PC-9 (cell line): ENCODE measurements around the gene NYAP2. TPM values are rescaled to one million over a fixed set of nuclear protein-coding genes. Genes with fewer than 3 reads are reported as not detected.

Experiments used
- BruUV-seq: library from RNA; stranded (reverse); fragments of 400-500 nt; replicated peaks from 2 replicates; lab custom pipeline; 2021; lab: Mats Ljungman, UMichigan
- CTCF ChIA-PET: fragments of 300-600 bp; sonication (Branson Sonifier 250); formaldehyde crosslinking; loops from one replicate; lab custom pipeline; 2022; ENCODE audit warnings: antibody characterized with exemption; lab: Charles Lee
- POLR2A ChIA-PET: fragments of 300-600 bp; sonication (Branson Sonifier 250); formaldehyde crosslinking; loops from one replicate; lab custom pipeline; 2022; ENCODE audit warnings: antibody characterized with exemption; ENCODE audit not compliant: unreplicated experiment; lab: Charles Lee
- DNase-seq, 2 experiments: peaks; one replicate each; pipeline versions ENCODE4 v3.0.0 to v3.0.0-alpha.2; 2015 to 2022; ENCODE audit warnings: mixed read lengths in 1 of 2
- H2AFZ ChIP-seq: fragments of 200-600 bp; sonication (generic); 2 replicates; pipeline ENCODE4 v1.8.1; 2017; ENCODE audit warnings: antibody characterized with exemption
- H3F3A ChIP-seq: fragments of 200-600 bp; sonication (generic); 2 replicates; pipeline ENCODE4 v1.8.1; 2017; ENCODE audit warnings: antibody characterized with exemption, mild to moderate bottlenecking, low read depth; ENCODE audit not compliant: insufficient read depth
- H3K27ac ChIP-seq: fragments of 200-600 bp; sonication (generic); 2 replicates; pipeline ENCODE4 v1.6.1; 2016; ENCODE audit warnings: mixed run types
- H3K27me3 ChIP-seq: fragments of 200-600 bp; sonication (generic); 2 replicates; pipeline ENCODE4 v1.6.1; 2016; ENCODE audit warnings: low read depth, mixed run types; ENCODE audit not compliant: insufficient read depth
- H3K36me3 ChIP-seq: fragments of 200-600 bp; sonication (generic); 2 replicates; pipeline ENCODE4 v1.6.1; 2016; ENCODE audit warnings: low read depth, mixed run types
- H3K4me1 ChIP-seq: fragments of 200-600 bp; sonication (generic); replicated peaks from 2 replicates; pipeline ENCODE4 v1.6.1; 2016; ENCODE audit warnings: mixed run types; ENCODE audit not compliant: insufficient read depth
- H3K4me2 ChIP-seq: fragments of 200-600 bp; sonication (generic); 2 replicates; pipeline ENCODE4 v1.6.1; 2017; ENCODE audit warnings: mixed run types
- H3K4me3 ChIP-seq: fragments of 200-600 bp; sonication (generic); 2 replicates; pipeline ENCODE4 v1.6.1; 2016; ENCODE audit warnings: mixed run types
- H3K79me2 ChIP-seq: fragments of 200-600 bp; sonication (generic); 2 replicates; pipeline ENCODE4 v1.6.1; 2017; ENCODE audit warnings: low read depth, mixed run types
- H3K9me2 ChIP-seq: fragments of 200-600 bp; sonication (generic); 2 replicates; pipeline ENCODE4 v1.8.1; 2017; ENCODE audit warnings: mild to moderate bottlenecking; ENCODE audit not compliant: insufficient read depth
- H3K9me3 ChIP-seq: fragments of 200-600 bp; sonication (generic); 2 replicates; pipeline ENCODE4 v1.8.1; 2016; ENCODE audit warnings: low read depth; ENCODE audit not compliant: insufficient read depth
- H4K20me1 ChIP-seq: fragments of 200-600 bp; sonication (generic); 2 replicates; pipeline ENCODE4 v1.8.1; 2017; ENCODE audit not compliant: insufficient read depth
- CTCF ChIP-seq: fragments of 200-600 bp; sonication (generic); conservative IDR thresholded peaks from 2 replicates; pipeline ENCODE4 v1.6.1; 2017; ENCODE audit warnings: mixed run types, antibody characterized with exemption, mild to moderate bottlenecking, moderate library complexity
- EZH2 ChIP-seq: fragments of 200-600 bp; sonication (generic); IDR thresholded peaks from 2 replicates; pipeline ENCODE4 v1.8.0; 2017; ENCODE audit warnings: antibody characterized with exemption, low read depth
- intact Hi-C: fragments of 100-400 bp; cut with micrococcal nuclease; formaldehyde crosslinking; loops from one replicate; pipeline ENCODE4 v1.10.0; 2022; ENCODE audit not compliant: unreplicated experiment
- total RNA-seq: library from RNA; stranded (reverse); gene quantifications from 2 replicates; pipeline ENCODE4 v1.2.3, GENCODE V29; 2021

Gene NYAP2
- total RNA-seq, 1 experiment from 2014 or later: 0.65 TPM

GRCh38 chr2:225636558-225636957 is 237.0 kb downstream of the NYAP2 start:
- H3K27ac ChIP-seq: no peak overlapping the region
- TF ChIP-seq CTCF: no peak
- H3K27me3 ChIP-seq: no peaks in the 10 kb centered on the region
- no peak overlapping the region for H2AFZ ChIP-seq
- no TSS peak for BruUV-seq
- CTCF ChIA-PET: no interaction called here
- no peak overlapping the region for H3K4me3 ChIP-seq
- no peaks in the 10 kb centered on the region for H3K36me3 ChIP-seq
- H3K9me3 ChIP-seq: no peaks in the 10 kb centered on the region
- H3K4me1 ChIP-seq: no peaks in the 10 kb centered on the region
- H4K20me1 ChIP-seq: 0 out of 2 replicates have a peak, but pooled peaks cover 4% of the 10 kb centered on the region
- intact Hi-C loops: no loop called here
- POLR2A ChIA-PET: interaction anchor here (0.6 to 0.7 kb wide), 4 partner anchors 36 to 1051 kb away, joined by 3 to 7 read pairs (median 4); partner anchors contain the start of gene CUL3
- no peaks in the 10 kb centered on the region for H3F3A ChIP-seq
- H3K4me2 ChIP-seq: no peak overlapping the region
- no peaks in the 10 kb centered on the region for H3K9me2 ChIP-seq
- DNase-seq: no peak
- no peaks in the 10 kb centered on the region for H3K79me2 ChIP-seq

- no peaks in the 10 kb centered on the region for H3K27me3 ChIP-seq
- no peak for TF ChIP-seq CTCF
- no peak for TF ChIP-seq EZH2
- H3K4me1 ChIP-seq: no peaks in the 10 kb centered on the region
- H3K9me2 ChIP-seq: no peaks in the 10 kb centered on the region
- no TSS peak for BruUV-seq
- H3K27ac ChIP-seq: no peak overlapping the region
- ChIA-PET CTCF (interaction anchor here (0.6 kb wide), 1 partner anchor 607 kb away, joined by 3 read pairs; no protein-coding TSS in a partner anchor), POLR2A (interaction anchor here (0.6 kb wide), 1 partner anchor 37 kb away, joined by 4 read pairs; no protein-coding TSS in a partner anchor)
- no peak overlapping the region for H3K4me3 ChIP-seq
- H4K20me1 ChIP-seq: 0 out of 2 replicates have a peak, but pooled peaks cover 4% of the 10 kb centered on the region
- no peak overlapping the region for H2AFZ ChIP-seq
- no peaks in the 10 kb centered on the region for H3F3A ChIP-seq
- no peaks in the 10 kb centered on the region for H3K79me2 ChIP-seq
- no peak for DNase-seq
- H3K9me3 ChIP-seq: no peaks in the 10 kb centered on the region
- H3K4me2 ChIP-seq: no peak overlapping the region
- intact Hi-C loops: no loop called here
- no peaks in the 10 kb centered on the region for H3K36me3 ChIP-seq
Observed at GRCh38 chr2:225637259-225637658, 237.7 kb downstream of the NYAP2 start.

- no peak overlapping the region for H3K27ac ChIP-seq
- BruUV-seq: no TSS peak
- H3K9me3 ChIP-seq: no peaks in the 10 kb centered on the region
- CTCF ChIA-PET: no interaction called here
- 0 out of 2 replicates have a peak, but pooled peaks cover 4% of the 10 kb centered on the region for H4K20me1 ChIP-seq
- intact Hi-C loops: no loop called here
- H3K9me2 ChIP-seq: no peaks in the 10 kb centered on the region; the same call in 1 of the 2 replicates
- no peaks in the 10 kb centered on the region for H3K79me2 ChIP-seq
- no peak for TF ChIP-seq CTCF
- no peak for TF ChIP-seq EZH2
- POLR2A ChIA-PET: interaction anchor here (0.6 kb wide), 1 partner anchor 17 kb away, joined by 4 read pairs; no protein-coding TSS in a partner anchor
- H3K4me1 ChIP-seq: no peaks in the 10 kb centered on the region
- H3F3A ChIP-seq: no peaks in the 10 kb centered on the region
- DNase-seq: no peak
- H3K27me3 ChIP-seq: no peaks in the 10 kb centered on the region
- no peak overlapping the region for H3K4me2 ChIP-seq
- H2AFZ ChIP-seq: no peak overlapping the region
- no peaks in the 10 kb centered on the region for H3K36me3 ChIP-seq
- no peak overlapping the region for H3K4me3 ChIP-seq
Observed at GRCh38 chr2:225640550-225640949, 241.0 kb downstream of the NYAP2 start.
